ENCODE results near the gene FDXACB1.

FDXACB1 gene, protein sequence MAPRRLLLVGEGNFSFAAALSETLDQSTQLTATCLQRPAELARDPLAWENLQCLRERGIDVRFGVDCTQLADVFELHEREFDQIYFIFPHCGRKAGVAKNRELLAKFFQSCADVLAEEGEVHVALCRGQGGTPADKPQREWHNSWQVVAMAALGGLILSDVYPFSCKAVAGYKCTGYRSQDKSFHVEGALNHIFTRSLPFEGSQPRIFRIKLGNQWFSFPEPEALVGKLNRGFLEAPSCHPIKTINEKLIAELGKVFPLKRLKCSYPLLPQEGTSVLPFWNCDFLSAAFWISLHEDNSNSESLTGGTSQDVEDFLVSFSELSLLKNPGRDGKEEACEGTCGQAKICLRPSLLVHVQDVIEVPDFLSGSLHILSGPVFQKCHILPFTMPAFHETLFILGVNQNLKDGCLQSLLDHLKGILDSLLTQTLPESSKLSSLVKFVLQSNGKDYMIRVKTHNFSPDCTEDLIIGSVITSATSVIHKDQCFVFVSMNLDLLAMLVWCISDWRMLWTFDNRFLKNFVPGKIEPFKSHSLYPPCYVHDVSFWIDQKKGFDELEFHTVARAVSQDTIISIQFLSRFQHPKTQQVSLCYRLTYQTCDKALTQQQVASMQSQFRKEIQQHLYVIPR

DNA sequence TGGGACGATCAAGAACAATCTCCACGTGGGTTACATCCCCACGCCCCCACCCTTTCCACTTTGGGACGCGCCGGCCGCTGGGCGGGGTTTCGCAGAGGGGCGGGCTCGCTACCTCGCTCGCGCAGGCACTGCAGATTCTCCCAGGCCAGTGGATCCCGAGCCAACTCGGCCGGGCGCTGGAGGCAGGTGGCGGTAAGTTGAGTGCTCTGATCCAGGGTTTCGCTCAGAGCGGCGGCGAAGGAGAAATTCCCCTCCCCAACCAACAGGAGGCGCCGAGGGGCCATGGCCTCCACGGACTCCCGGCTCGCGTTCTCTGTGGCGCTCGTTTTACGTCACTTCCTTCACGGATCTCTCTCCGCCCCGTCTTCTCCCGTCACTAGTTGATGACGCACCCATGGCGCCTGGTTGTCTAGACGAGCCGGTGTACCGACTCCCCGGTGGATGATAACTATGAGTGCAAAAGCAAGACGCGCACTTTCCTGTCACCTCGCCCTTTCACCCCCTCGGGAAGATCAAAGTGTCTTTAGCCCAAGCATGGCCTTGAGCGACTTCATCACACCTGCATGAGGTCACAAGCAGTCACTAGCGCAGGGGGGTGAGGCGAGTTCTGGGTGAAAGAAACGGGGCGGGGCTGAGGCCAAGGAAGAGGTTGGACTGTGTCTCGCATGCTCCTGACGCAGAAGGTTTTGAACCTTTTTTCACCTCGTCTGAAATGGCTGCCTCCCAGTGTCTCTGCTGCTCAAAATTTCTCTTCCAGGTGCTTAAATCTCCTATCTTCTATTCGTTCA is at the start of gene FDXACB1, which contains the start of gene CFAP68:
TSS of gene FDXACB1 (minus strand) at position 317 of the 788 bp plus-strand sequence. CDS start at position 284, 33 bp downstream.
TSS of gene CFAP68 (plus strand) at position 693 of the 788 bp plus-strand sequence. CDS start at position 713, 20 bp downstream.
- DNase-seq (ENCODE audit: low spot score), result peak; percentile 97

DNA sequence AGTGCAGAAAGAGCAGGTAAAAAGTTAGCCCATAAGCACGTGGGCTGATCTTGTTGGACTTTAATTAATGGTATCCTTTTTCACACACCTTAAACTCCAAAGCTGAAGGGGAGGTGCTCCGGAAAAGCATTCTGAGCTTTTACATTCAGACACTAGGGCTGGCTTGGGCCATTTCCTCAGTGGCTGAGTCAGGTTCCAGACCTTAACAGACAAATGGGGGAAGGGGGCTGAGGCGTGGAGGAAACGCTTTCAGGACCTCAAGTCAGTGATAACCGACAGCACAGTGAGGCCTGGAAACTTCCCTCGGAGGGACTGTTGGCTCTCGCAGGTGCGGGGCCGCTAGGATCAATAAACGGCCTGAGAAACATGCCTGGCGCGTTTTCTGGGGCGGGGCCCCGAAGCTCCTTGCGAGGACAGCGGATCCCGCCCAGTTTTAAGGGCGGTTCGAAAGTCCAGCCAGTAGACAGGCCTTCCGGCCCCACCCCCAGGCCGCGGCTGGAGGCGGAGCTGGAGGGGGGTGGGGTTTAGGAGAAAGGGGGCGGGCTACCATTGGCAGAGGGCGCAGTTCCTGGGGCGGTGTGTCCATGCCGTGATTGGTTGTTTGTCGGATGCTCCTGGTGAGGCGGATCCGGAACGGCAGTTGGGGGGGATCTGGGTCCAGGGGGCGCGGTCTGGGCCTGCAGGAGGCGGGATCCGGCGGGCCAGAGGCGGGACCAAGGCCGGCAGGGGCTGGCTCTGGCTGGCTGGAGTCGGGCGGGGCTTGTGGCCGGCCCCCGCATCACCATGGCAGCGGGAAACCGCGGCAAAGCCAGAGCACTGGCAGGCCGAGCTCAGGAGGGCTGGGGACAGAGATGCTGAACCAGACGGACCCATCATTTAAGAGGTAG is 47.8 kb upstream of the FDXACB1 start:
- DNase-seq (ENCODE audit: low spot score), result peak; percentile 96

DNA sequence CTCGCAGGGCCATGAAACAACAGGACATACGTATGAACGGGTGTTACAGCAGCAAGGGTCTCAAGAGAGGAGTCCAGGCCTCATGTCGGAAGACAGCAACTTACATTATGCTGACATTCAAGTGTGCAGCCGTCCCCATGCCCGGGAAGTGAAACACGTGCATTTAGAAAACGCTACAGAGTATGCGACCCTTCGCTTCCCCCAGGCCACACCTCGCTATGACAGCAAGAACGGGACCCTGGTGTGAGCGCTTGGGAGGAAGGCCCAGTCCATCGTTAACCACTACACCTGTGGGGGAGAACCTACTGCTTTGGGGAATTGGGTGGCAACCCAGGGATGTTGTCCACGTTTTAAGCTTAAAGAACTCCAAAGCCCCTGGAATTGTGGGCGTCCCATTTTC is 47.0 kb upstream of the FDXACB1 start:
- DNase-seq (ENCODE audit: low spot score), result no peak

DNA sequence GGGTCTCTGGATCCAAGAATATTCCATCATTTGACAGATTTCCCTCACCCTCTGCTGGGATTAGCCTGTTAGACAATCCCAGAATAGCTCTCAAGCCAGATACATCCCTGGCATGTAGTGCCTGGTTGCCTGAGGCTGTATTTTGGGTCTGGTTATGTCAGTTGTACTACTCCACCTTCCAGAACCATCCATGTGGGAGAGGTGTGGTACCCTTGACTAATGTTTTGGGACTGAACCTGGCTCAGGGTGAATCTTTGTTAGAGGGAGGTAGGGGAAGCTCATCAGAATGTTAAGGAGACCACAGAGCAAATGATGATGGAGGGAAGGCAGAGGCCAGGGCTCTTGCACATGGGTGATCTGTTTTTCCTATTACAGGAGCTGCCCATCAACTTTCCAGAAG is 45.0 kb upstream of the FDXACB1 start:
- DNase-seq (ENCODE audit: low spot score), result no peak

DNA sequence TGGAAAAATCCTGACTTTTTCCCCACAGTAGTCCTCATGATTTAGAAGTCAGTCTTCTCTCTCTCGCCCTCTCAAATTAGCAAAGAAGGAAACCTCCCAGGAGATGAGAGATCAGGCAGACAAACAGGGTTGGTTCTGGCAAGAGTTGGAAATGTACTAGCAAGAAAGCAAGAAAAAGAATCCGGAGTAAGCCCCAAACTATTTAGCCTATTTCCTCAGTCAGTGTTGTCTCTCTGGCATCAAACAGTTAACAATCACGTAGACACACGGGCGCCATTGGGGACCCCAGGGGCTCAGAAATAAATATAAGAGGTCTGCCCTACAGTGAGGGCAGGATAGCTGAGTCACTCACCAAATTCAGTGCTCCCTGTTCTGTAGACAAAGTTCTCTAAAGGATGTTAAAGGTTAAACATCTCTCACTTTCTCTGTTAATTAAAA is 44.4 kb upstream of the FDXACB1 start:
- DNase-seq (ENCODE audit: low spot score), result no peak

DNA sequence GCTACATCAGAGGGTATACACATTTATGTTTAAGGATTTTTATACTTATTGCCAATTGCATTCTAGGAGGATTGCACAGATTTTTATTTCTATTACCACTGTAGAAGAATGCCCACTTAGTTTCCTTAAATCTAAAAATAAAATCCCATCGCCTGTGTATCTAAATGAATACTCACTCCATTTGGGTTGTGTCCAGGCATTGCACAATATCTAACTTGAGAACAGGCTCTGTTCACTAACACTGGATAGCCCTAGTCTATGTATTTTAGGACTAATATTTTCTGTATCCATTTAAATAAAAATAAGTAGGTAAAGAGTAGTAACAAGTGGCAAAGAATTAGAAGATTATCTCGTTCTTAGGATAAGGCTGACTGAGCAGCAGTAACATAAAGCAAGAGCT is 43.8 kb upstream of the FDXACB1 start:
- DNase-seq (ENCODE audit: low spot score), result no peak

DNA sequence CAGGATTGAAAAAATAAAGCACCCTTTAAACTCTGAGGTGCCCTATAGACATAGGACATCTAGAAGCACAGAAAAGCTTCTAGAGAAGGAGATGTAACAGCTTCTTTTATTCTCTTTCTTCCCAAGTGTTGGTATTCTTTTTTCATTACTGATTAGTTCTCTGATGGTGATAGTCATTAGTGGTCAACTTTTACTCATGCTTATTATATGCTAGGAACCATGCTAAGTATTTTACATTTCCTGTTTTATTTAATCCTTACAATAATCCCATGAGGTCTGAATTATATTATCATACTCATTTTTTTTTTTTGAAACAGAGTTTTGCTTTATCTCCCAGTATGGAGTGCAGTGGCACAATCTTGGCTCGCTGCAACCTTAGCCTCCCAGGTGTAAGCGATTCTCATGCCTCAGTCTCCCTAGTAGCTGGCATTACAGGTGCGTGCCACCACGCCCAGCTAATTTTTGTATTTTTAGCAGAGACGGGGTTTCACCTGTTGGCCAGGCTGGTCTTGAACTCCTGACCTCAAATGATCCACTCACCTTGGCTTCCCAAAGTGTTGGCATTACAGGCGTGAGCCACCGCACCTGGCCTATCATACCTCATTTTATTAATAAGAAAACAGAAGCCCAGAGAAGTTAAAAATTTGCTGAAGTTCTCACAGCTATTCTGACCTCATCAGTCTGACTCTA is 42.7 kb upstream of the FDXACB1 start:
- DNase-seq (ENCODE audit: low spot score), result no peak

DNA sequence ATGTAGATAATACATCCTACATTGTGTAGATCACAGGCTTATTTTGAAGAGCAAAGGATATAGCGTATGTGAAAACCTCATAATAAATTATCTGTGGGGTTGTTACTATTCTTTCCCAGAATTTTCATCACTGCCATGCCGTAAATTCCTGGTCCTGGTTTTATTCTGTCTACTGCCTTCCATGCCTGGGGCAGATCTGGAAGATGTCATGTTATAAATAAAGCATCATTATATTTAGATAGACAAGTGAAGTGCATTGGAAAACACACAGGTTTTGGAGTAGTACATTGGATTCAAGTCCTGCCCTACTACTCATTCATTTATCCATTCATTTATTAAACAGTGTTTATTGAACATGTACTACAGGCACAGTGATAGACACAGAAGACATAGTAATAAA is 41.9 kb upstream of the FDXACB1 start:
- no peak for DNase-seq (ENCODE audit: low spot score)

DNA sequence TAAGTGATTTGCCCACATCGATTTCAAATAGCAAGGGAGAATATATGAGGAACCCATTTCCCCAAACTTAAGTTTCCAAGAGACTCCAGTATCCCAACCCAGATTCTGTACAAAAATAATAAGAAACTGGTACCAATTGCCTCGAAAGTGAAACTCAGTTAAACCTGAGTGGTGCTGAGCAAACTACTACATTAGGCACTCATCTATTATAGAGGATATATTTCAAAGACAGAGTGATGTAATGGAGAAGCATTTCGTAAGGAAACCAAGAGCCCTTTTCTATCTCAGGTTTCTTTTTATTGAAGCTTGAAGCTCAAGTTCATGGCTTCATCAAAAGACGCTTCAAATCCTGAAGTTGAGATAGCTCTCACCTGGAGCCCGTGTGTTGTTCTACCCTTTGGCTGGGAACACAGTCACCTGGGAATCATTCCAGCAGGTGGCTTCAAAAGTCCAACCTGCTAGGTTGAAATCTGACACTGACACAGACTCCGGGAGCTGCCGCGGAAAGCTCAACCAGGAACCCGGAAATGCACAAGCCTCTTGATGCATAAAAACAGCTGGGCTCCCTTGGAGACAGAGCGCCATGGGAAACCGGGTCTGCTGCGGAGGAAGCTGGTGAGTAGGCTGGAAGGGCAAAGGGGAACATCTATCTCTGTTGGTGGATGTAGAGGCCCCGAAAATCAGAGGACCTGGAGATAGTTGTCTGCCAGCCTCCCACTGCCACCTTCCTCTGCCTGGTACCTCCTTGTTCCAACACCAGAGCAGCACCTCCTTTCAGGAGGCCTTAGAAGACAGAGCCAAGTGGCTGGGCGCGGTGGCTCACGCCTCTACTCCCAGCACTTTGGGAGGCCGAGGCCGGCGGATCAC is 39.7 kb upstream of the FDXACB1 start, which contains the start of gene C11orf52:
TSS of gene C11orf52 (plus strand) at position 524 of the 867 bp plus-strand sequence. CDS start at position 584, 60 bp downstream.
- no peak for DNase-seq (ENCODE audit: low spot score)

DNA sequence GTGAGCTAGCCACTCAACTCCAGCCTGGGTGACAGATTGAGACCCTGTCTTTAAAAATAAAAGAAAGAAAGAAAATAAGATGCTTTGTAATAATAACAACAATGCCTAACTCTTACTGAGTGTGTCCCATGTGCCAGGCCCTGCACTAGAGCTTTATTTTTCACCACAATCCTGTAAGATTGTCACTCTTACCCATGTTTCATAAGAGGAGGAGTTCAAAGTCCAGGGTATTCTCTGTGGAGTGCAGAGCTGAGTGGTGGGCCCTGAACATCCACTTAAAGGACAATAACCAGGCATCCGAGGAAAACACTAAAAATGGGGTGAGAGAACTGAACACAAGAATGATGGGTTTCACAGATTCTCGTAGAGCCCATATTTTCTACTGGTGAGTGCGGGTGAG is 38.8 kb upstream of the FDXACB1 start:
- DNase-seq (ENCODE audit: low spot score), result no peak

DNA sequence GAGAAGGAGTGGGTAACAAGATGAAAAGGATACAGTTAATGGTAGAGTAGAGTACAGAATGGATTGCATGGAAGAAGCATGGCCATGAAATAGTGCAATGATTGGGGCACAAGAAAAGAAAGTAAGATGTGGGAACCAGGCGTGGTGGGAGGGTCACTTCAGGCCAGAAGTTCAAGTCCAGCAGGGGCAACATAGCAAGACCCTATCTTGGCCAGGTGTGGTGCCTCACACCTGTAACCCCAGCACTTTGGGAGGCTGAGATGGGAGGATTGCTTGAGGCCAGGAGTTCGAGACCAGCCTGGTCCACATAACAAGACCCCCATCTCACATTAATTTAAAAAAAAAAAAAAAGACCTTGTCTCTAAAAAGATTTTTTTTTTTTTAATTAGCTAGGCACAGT is 38.3 kb upstream of the FDXACB1 start:
- DNase-seq (ENCODE audit: low spot score), result no peak

DNA sequence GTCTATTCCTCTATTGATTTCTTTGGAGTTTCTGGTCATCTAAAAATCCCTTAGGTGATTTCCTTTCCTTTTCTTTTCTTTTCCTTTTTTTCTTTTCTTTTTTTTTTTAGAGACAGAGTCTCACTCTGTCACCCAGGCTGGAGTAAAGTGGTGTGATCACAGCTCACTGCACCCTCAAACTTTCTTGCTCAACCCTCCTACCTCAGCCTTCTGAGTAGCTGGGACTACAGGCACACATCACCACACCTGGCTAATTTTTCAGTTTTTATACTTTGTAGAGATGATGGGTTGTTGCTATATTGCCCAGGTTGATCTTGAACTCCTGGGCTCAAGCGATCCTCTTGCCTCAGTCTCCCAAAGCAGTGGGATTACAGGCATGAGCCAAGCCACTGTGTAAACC is 37.8 kb upstream of the FDXACB1 start:
- DNase-seq (ENCODE audit: low spot score), result no peak

DNA sequence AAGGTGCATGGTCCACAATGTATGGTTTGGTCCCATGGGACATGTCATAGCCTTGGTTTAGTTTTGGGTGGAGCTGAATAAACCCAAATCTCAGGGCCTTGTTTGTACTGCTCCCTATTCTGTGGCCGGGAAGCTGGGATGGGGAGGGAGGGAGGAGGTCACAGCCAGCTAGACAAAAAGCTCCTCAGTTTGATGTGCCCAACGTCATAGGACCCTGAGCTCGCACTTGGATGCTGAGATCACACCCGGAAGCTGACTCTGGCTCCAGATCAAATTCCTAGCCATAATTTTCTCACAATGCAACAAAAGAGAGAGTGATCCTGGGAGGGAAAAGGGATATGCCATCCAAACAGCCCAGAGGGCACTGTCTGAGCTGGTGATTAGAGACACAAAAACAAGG is 35.0 kb upstream of the FDXACB1 start:
- no peak for DNase-seq (ENCODE audit: low spot score)

DNA sequence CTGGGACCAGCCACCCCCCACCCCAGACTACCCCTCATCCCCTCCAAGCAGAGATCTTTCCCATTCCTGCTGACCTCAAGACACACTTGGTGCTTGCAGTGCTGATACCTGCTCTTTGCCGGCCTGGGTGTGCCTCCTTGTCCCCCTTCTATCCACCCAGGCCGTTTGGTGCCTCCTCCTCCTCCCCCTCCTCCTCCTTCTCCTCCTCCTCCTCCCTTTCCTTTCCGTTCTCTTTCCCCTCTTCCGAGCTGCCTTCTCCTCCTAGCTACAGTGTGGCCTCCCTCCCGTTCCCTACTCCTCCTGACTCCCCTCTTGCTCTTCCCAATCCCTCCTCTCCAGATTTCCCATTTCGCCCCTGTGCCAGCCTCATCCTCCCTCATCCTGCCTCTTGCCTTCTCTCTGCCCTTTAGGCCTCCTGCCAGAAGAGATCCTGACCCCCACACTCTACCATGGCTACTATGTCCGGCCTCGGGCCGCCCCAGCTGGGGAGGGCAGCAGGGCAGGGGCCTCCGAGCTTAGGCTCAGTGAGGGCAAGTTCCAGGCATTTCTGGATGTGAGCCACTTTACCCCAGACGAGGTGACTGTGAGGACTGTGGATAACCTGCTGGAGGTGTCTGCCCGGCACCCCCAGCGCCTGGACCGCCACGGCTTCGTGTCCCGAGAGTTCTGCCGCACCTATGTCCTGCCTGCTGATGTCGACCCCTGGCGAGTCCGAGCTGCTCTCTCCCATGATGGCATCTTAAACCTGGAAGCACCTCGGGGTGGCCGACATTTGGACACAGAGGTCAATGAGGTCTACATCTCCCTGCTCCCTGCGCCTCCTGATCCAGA is 34.3 kb upstream of the FDXACB1 start:
- DNase-seq (ENCODE audit: low spot score), result no peak

DNA sequence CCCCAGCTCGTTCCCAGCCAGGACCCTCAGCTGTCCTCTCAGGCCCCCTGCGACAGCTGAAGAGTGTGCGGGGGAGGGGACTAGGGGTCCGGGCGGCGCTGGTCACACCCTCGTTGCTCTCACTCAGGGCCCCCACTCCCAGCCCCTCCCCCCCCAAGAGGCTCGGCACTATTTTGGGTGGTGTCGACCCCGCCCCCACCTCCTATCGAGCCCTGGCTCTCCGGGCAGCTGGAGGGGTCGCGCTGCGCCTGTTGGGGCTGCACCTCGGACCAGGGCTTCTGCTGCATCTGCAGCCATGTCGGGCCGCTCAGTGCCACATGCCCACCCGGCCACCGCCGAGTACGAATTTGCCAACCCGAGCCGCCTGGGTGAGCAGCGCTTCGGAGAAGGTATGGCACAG is 33.6 kb upstream of the FDXACB1 start, which contains the start of gene HSPB2:
TSS of gene HSPB2 (plus strand) at position 200 of the 400 bp plus-strand sequence. CDS start at position 296, 96 bp downstream.
- no peak for DNase-seq (ENCODE audit: low spot score)

DNA sequence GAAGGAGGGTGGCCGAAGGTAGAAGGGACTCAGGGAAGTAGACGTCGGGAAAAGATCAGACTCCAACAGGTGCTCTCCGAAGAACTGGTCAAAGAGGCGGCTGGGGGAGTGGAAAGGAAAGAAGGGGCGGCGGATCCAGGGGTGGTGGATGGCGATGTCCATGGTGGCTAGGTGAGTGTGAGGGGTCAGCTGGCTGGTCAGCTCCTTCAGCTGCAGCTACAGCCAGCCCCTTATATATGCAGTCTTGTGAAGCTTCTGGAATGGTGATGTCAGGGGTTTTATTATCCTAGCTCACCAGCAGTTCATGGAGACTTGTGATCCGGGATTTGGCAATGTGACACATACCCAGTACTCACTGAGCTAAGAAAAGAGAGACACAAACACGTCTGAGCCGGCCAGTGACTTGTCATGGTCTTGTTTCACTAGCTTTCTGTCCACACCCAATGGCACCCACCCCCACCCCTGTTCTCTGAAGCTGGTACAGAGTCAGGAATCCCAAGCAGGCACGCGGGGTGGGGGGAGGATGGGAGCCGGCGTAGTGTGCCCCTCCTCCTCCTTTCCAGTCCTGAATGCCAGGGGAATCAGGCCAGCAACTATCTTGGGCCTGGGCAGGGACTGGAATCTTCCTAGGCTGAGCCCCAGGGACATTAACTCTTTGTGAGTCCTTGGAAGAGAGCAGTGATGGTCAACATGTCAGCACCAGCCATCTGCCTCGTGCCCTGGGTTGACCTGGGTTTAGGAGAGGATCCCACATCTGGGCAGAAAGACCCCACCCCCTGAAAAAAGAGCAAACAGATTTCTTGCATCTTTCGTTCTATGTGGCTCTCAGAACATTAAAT is 32.8 kb upstream of the FDXACB1 start, which contains the start of gene CRYAB:
TSS of gene CRYAB (minus strand) at position 208 of the 839 bp plus-strand sequence. CDS start at position 162, 46 bp downstream.
- DNase-seq (ENCODE audit: low spot score), result no peak

DNA sequence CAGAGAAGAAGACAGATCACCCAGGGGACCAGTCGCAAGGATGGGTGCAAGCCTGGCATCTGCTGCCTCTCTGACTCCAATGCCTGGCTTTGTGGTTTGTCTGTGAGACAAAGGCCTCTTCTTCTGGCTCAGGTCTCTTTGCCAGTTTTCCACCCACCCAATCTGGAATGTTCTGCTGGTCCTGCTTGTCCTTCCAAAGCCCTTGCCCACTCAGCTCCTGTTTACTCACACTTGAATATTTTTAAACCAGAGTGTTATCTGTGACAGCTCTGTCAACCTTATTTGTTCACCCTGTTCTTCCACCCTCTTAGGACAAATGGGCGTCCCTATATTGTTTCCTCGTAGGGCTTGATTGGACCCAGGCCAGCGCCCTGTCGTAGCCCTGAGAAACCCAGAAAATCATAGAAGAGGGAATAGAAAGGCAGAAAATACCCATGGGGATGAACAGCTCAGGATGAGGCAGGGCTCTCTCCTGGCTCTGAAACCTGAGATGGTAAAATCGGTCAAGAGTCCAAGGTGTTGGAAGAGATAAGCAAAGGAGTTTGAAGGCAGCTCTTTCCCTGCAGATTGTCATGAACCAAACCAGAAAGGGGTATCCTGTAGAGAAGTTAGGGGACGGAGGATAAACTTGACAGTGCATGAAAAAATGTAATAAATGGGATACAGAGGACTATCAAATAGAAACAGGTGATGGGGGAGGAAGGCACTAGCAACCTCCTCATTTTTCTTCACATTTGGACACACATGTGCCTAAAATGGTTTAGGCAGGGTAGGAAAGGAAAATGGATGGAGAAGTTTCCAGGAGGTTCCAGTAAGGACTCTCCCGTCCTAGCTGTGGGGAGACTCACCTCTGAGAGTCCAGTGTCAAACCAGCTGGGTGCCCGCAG is 32.0 kb upstream of the FDXACB1 start:
- no peak for DNase-seq (ENCODE audit: low spot score)
